GM19035 (cell line): ENCODE measurements around the gene SORCS2.

Experiments used
- ATAC-seq: cut with Tn5 transposase; IDR thresholded peaks from one replicate; pipeline ENCODE4 v1.9.1; 2021; ENCODE audit not compliant: unreplicated experiment

SORCS2 gene

GRCh38 chr4:7285244-7286094 is 93.1 kb downstream of the SORCS2 start:
- ATAC-seq: no peak

- no peak for ATAC-seq
Measured at GRCh38 chr4:7286170-7286569, 93.8 kb downstream of the SORCS2 start.

GRCh38 chr4:7286798-7287197 is 94.5 kb downstream of the SORCS2 start:
- ATAC-seq: no peak

- ATAC-seq: no peak
Measured at GRCh38 chr4:7287274-7287917, 95.1 kb downstream of the SORCS2 start.

GRCh38 chr4:7287918-7288280 is 95.6 kb downstream of the SORCS2 start:
- no peak for ATAC-seq

- no peak for ATAC-seq
Measured at GRCh38 chr4:7288751-7289523, 96.6 kb downstream of the SORCS2 start.

- ATAC-seq: no peak
Measured at GRCh38 chr4:7289589-7289988, 97.3 kb downstream of the SORCS2 start.

GRCh38 chr4:7291372-7292114 is 99.2 kb downstream of the SORCS2 start:
- ATAC-seq: no peak

- ATAC-seq: no peak
Measured at GRCh38 chr4:7293703-7294102, 101.4 kb downstream of the SORCS2 start.

GRCh38 chr4:7294176-7294756 is 101.9 kb downstream of the SORCS2 start:
- ATAC-seq: no peak

- ATAC-seq: no peak
Measured at GRCh38 chr4:7295197-7295910, 103.0 kb downstream of the SORCS2 start.

- no peak for ATAC-seq
Measured at GRCh38 chr4:7295911-7296660, 103.7 kb downstream of the SORCS2 start.

- ATAC-seq: no peak
Measured at GRCh38 chr4:7296661-7297335, 104.5 kb downstream of the SORCS2 start.

GRCh38 chr4:7297374-7297773 is 105.0 kb downstream of the SORCS2 start:
- ATAC-seq: no peak

- no peak for ATAC-seq
Measured at GRCh38 chr4:7297881-7298280, 105.5 kb downstream of the SORCS2 start.

- no peak for ATAC-seq
Measured at GRCh38 chr4:7298619-7299009, 106.3 kb downstream of the SORCS2 start.

- ATAC-seq: no peak
Measured at GRCh38 chr4:7299010-7299907, 106.9 kb downstream of the SORCS2 start.
